Measurements from ENCODE around the gene TEX261.
"Not testable (repeated sequence)": the region's sequence is repeated elsewhere in the genome, so short reads cannot be mapped to it uniquely, and the experiment has no call there.

TEX261 gene

DNA sequence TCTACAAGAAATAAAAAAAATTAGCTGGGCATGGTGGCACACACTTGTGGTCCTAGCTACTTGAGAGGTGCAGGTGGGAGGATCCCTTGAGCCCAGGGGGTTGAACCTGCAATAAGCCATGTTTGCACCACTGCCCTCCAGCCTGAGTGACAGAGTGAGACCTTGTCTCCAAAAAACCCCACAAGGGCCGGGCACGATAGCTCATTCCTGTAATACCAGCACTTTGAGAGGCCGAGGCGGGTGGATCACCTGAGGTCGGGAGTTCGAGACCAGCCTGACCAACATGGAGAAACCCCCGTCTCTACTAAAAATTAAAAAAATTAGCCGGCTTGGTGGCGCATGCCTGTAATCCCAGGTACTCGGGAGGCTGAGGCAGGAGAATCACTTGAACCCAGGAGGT, 5.3 kb upstream of the TEX261 start:
- DNase-seq, result not testable (repeated sequence)

DNA sequence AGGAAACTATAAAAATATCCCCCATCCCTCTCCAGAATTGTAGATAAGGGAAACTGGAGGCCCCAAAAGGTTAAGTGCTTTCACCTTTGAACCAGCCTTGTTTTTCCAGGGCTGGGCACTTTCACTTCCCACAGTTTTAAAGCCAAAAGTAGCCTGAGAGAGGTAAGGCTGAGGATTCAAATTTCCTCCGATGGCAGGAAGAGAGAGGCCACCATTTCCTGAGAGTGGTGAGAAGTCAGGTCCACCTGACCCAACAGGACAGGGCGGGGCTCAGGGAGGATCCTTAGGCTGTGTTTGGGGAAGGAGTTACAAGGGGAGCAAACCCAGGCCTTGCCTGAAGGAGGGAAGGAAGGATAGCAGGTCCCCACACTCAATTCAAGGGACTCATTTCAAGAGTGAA, 4.7 kb upstream of the TEX261 start:
- no peak for DNase-seq

DNA sequence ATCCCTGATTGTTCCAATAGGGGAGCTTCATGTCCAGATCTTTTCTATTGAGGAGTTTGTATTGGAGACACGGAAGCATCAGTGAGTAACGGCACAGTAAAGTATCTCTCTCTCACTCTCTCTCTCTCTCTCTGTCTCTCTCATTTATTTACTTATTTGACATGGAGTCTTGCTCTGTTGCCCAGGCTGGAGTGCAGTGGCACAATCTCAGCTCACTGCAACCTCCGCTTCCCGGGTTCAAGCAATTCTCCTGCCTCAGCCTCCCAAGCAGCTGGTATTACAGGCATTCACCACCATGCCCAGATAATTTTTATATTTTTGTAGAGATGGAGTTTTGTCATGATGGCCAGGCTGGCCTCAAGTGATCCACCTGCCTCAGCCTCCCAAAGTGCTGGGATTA, 4.2 kb upstream of the TEX261 start:
- DNase-seq, result not testable (repeated sequence)

DNA sequence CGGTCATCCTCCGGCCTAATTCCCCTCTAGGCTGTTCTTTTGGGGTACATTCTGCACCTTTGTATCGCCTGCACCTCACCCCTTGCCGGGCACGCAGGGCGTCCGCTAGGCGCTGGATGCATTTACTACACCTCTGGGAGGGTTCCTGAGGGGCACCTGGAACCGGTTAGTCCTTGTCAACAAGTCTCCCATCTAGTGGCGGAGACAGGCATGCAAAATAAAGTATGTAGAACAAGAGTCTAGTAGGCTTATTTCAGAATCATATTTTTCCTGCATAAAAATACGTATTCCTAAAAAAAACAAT, 705 bp upstream of the TEX261 start:
- DNase-seq, result peak; percentile 75

DNA sequence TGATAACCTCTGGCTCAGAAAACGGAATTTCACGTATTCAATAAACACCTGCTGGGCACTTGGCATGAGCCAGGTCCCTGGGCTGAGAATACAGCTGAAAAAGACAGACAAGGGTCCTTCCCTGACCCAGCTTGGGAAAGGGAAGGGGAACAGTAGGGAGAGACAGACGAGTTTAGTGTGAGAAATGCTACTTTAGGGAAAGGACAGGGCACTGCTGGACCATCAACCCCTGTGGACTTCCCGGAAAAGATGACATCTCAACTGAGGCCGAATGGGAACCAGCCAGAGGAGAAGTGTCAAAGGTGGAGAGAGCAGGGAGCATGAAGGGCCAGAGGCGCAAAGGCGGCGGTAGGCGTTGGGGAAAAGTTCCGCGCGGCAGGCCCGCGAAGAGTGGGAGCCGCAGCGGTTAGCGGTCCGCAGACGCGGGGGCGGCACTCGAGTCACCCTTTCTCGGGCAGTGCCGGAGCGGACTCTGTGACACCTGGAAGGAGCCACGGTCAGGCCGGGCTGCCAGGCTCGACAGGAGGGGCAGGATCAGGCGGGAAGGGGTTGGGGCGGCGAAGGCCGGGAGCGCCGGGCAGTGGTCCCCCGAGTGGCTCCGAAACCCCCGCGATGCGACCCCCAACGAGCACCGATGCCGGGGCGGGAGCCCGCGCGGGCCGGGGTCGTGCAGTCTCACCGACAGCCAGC, 519 bp downstream of the TEX261 start:
- DNase-seq, result peak; percentile 36

DNA sequence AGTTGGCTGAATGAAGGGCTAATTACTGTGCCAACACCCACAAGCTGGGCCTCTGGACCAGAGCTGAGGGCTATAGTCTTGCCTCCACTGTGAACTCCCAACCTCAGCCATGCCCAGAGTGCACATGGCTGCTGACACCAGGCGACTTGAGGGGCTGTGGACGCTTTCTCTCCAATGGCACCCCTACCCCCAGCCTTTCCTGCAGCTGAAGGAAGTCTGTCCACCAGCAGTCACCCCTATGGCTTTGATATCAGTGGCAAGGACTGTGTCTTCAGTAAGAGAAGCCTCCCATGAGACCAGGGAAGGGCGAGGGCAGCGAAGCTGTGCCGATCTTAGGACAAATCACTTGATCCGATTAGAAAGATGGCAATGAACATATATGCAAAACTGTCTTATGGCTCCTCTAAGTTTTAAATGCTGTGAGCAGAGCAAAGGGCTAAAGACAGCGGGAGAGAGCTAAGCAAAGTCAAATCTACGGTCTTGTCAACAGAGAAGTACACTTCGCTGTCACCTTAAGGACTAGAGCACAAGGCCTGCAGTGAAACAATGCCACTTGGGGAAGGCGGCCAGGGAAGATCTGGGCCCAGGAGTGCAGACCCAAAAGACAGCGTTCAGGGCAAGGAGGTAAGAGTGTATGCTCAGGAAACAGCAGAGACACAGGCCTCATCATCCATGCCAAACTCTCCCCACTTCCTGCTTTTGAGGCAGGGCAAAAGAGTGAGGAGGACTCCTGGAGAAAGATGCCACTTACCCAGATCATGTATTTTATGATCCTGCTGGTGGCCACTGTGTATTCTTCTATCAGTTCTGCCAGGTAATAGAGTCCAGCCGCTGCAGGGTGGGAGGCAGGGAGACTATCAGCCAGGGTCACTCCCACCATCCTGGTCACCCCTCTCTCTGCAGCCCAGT, 1.5 kb downstream of the TEX261 start:
- DNase-seq, result no peak

DNA sequence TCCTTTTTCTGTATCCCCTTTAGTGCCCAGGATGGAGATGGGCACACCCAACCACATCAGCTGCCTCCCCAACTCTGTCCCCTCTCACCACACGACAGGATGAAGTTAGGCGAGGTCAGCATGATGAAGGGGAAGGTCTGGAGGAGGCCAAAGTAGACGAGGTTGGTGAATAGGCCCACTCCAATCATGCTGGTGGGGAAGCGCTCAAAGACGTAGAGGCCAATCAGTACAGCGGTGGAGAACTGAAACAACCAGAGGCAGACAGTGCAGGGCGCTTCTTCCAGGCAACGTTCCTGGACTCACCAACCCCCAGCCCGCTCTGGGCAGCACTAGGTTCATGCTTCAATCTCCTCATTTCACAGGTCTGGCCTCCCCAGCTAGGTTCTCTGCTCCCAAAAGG, 2.9 kb downstream of the TEX261 start:
- no peak for DNase-seq

DNA sequence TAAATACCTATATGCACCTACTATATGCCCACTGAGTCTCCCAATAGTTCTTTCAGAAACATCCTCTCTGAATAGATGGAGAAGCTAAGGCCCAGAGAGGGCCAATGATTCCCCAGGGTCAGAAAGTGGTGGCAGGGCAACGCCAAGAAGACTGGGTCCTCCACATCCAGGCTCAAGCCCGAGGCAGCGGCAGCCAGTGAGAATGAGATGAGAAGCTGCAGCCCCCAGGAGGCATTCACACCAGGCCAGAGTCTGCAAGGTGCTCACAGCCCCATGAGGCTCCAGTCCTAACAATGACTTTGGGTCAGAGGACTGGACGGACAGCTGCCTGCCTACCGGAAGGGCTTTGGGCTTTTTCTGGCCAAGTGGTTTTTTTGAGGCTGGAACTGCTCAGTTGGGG, 3.5 kb downstream of the TEX261 start:
- no peak for DNase-seq

DNA sequence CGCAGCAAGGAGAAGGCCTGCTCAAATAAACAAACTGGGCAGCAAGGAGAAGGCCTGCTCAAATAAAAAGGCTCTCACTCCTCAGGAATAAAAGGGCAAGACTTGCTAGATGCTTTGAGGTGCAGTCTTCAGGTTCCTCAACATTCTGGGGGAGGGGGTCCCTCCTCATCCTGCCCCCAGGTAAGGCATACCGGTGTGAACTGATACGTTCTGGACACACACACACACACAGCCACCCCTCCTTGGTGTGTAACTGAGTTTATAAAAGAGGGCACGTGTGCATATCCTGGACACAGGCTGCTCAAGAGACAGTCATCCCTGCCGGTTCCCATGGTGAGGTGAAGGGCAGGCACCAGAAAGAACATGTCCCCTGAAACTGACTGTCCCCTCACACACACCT, 4.5 kb downstream of the TEX261 start:
- no peak for DNase-seq

DNA sequence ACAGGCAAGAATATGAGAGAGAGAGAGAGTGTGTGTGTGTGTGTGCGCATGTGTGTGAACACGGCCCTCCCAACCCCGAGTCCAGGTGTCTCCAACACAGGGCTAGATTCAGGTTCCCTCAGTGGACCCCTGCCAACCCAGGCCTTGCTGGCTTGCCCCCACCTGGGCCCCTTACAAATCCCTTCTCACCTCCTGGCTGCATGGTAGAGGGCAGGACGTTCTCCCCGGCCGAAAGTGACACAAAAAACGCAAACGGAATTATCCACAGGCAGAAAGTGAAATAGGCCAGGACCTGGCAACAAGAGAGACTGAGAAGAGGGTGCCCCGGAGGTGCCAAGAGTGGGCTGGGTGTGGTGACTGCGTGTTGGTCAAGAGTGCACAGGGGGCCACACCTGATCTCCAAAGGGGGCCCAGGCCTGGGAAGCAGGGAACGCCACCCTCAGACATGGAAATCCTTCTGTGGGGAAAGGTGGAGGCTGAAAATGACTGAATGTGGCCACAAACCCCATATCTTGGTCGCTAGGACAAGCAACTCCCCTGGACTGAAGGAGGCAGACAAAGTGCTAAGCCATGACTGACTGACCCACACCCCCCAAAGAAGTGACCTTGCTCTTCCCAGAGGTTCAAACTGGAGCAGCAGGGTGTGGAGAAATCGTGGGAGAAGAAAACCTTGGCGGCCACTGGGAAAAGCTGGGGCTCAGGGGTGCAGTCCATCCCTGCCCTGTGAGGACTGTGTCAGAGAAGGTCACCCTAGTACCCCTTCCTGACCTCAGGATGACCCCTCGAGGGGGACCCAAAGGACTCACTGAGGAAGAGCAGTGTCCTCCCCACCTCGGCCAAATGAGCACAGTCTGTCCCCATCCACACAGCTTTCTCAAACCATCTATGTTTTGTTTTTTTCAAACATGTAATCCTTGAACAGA, 5.7 kb downstream of the TEX261 start:
- DNase-seq, result no peak

DNA sequence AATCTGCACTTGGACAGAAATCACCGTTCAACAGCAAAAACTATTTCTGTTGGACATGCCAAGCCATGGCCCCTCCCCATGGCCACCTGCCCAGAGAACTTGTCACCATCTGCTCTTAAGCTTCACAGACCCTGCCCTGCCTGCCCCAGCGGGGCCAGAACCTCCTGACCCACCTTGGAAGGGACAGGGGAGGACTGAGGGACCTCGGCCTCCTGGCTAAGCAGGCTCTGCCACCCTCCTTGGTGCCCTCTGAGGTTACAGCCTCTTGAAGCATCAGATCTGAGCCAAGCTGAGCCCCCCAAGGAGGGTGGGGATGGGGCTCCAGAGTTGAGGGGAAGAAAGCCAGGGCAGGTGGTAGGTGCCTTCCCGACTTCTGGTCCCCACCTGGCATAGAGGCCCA, 6.5 kb downstream of the TEX261 start:
- no peak for DNase-seq

DNA sequence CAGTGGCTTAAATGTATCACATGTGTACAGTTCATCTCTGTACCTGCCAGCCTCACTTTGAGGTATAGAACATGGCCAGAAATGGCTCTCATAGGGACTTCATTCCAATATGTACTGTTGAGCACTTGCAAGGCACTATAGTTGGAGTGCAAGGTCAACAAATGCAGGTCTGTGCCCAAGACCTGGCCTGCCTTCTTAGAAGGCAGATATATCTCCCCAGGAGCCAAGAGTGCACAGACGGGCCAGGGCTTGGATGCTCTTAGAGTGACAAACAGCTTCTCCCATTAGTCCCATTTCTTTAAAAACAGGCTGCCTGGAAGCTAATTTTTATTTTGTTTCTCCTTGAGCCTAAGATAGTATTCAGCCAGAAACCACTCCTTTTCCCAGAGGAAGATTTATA, 7.3 kb downstream of the TEX261 start:
- no peak for DNase-seq

DNA sequence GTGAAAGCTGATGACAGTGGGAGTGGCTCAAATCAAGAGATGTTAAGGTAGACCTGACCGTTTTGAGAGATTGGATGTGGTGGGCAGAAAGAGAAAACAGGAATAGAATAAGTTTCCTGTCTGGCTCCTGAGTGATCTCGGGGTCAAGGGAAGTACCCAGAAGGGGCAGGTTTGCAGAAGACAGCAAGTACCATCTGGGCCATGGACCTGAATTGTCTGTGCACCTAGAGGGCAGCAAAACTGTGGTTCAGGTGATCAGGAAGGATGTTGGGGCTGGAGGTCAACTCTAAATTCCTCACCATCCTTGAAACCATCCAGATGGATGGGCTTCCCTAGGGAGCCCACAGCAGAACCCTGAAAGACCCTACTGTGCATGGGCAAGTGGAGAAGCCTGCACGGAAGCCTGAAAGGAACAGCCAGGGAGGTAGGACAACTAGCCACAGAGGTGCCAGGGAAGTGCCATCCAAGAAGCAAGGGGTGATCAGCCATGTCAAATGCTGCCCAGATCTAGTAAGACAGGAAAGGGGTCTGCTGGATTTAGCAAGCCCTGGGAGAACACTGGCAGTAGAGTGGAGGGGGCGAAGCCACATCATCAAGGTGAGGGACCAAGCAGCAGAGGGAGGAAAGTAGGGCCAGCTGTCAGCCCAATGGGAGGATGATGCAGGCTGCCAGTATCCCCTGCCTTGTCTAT, 8.0 kb downstream of the TEX261 start:
- DNase-seq, result no peak

DNA sequence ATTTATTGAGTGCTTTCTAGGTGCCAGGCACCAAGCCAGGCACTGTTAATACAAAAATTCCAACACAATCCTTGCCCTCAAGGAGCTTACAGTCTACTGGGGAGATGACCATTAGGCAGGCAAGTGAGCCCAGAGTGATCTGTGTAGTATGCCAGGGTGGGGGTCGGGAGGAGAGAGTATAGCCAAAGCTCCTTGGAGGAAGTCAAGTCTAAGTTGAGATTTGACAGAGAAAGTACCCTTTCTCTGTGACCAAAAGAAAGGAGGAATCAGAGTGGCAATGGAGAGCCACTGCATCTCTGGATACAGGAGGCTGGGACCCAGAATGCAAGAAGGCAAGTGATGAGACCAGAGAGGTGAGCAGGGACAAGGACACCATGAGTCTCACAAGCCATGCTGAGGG, 8.7 kb downstream of the TEX261 start:
- DNase-seq, result no peak

DNA sequence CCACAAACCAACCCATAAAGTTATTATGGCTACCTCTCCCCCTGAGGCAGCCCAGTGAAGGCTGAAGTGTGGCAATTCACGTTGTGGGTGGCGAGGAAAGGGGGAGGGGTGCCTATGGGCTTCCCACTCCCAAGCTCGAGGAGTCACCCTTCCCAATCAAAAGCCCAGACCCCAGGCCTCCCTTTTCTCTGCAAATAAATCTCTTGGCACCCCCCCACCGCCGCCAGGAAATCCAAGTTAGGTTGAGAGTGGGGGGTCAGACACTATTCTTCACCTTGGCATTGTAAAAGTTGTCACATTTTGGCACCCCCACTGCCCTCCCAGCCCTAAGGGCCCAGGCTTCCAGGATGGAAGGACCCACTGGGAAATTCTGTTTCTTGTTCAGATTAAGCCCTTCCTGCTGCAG, 9.4 kb downstream of the TEX261 start:
- DNase-seq, result no peak

DNA sequence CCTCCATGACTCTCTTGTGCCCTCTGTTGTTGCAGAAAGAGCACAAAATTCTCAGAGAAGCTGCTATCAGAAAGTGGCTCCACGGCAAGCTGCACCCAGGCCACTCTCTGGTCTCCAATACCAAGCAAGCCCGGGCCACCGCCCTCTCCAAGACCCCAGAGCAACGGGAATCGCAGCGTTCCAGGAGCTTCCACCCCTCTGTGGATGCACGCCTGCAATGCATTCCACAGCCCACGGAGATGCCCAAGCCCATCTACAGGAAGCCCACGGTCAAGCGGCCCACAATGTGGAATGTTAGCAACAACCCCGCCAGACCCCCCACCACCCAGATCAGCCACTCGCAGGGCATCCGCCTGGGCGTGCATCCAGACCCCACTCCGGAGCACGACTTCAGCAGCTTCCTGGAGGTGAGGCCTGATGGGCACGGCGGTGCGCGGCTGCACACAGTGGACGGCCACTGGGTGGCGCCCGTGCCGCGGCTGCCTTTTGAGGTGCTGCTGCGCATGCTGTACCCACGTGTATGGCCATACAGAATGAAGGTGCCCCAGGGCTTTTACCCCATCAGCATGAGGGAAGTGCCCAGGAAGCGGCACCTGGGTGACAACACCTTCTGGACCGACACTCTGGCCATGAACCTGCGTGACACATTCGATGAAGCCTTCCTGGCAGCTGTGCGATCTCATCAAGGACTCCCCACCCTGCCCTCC, 9.9 kb downstream of the TEX261 start:
- DNase-seq, result peak; percentile 88

DNA sequence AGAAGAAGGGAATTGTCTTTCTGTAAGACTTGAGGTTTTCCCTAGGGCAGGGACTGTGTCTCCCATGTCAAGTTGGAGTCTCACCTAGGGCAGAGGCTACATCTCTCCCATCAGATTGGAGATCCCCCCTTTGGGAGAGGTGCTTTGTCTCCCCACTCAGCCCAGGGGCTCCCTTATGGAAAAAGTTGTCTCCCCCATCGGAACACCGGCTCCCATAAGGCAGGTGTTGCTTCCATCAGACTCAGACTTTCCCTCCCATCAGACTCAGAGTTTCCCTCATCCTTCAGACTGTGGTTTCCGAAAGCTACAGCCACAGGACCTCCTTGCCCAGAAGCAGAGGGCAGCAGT, 10.5 kb downstream of the TEX261 start:
- DNase-seq, result no peak

DNA sequence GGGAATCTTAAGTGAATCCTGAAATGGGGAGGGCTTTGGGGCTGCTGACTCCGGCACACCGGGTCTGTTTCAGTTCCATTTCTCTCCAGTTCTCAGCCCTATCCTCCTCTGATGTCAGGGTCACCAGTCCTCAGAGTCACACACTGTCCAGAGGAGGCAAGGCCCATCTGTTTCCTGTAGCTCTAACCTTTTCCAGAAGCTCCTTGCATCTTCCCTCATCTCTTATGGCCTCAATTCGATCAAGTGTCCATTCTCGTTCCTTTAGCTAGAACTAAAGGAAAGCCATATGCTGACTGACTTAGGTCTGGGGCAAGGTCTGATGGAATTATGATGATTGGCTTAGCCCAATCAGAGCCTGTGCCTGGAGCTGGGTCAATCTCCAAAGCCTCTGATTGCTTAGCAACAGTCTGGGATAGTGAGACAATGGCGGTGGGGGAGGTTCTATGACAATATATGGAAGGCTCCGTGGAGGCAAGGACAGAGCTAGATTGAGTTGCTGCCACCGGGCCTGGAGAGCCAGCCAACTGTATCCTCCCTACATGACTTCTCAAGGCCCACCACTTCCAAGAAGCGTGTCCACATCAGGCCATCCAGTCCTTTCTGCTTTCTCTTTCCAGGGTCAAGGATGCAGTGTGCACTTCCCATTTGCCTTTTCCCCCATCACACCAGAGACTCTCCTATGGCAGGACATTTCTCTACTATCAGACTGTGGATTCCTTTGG, 11.0 kb downstream of the TEX261 start:
- no peak for DNase-seq

DNA sequence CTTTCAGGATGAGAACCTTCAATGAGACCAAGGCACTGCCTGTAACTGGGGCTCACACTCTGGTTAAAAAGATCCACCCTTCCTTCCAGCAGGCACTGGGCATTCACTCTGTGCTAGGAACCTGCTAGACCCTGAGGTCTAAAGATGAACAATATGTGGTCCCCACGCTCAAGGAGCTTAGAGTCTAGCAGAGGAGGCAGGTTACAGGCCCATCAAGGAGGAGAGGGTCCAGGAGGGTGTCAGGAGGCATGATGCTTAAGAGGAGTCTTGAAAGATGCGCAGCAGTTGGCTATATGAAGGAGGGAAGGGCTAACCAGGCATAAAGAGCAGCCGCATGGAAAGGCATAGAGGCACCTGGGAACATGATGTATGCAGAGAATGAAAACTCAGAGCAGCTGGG, 11.7 kb downstream of the TEX261 start:
- no peak for DNase-seq

DNA sequence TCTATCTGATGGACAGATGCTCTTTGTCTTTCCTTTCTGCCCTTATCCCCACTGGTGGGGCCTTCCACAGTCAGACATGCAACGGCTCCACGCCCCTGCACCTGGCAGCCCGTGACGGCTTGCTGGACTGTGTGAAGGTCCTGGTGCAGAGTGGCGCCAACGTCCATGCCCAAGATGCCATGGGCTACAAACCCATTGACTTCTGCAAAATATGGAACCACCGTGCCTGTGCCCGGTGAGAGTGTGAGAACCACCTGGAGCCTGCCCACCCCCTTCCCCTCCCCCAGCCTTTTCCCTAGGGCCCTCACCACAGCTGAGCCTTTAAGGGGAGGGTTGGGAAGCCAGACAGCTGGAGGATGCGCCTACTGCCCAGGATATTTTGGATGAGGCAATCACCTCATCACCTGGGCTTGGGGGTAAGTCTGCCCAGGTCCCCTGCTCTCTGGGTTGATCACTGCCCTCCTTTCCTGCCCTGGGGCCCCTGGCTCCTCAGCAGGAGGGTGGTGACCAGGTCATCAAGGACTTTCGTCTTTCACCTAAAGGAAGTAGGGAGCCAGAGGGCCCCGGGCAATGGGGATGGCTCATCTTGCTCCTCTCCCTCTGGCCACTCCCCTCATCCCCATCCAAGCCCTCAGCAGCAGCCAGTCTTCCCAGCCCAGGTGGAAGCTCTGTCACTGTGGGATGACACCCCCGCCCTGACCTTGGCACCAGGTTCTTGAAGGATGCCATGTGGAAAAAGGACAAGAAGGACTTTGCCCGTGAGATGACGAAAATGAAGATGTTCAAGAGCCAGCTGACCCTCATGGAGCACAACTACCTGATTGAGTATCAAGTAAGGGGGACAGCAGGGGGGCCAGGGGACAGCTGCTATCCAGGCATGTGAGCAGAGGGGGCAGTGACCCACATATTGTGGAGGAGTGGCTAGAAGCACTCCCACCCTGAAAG, 12.5 kb downstream of the TEX261 start:
- DNase-seq, result no peak

Data from CD4-positive, alpha-beta T cell treated with Interleukin-17A for 4 hours (primary cell).